ENCODE data around the gene ZNF773. TPM values are rescaled to one million over a fixed set of nuclear protein-coding genes. Genes with fewer than 3 reads are reported as not detected.

The ZNF773 gene
- total RNA-seq, 2 experiments from 2014 or later: 5.9 to 6.5 TPM

Other genes with a start within 250 kb of the ZNF773 start
- 10 to 100 TPM; 52.4 to 59.8 TPM for gene ZNF460, start 219.5 kb upstream of the ZNF773 start, total RNA-seq
- gene ZNF543, start 179.5 kb upstream of the ZNF773 start, total RNA-seq: 1 to 10 TPM; 5.8 to 6.2 TPM
- gene ZNF304, start 148.7 kb upstream of the ZNF773 start, total RNA-seq: 1 to 10 TPM; 6.2 TPM
- gene TRAPPC2B, start 136.4 kb upstream of the ZNF773 start, total RNA-seq: 1 to 10 TPM; 3.2 to 6.1 TPM
- 1 to 10 TPM; 1.5 to 1.7 TPM for gene ZNF547, start 136.4 kb upstream of the ZNF773 start, total RNA-seq
- 10 to 100 TPM; 15.1 to 20.3 TPM for gene ZNF548, start 110.1 kb upstream of the ZNF773 start, total RNA-seq
- gene ZNF17, start 88.8 kb upstream of the ZNF773 start, total RNA-seq: 1 to 10 TPM; 6.4 to 8.3 TPM
- 10 to 100 TPM; 10.6 to 17.9 TPM for gene ZNF749, start 64.6 kb upstream of the ZNF773 start, total RNA-seq
- gene VN1R1, start 42.8 kb upstream of the ZNF773 start, total RNA-seq: under 1 TPM; 0.09 to 0.16 TPM
- 1 to 10 TPM; 6.5 to 7.5 TPM for gene ZNF772, start 22.4 kb upstream of the ZNF773 start, total RNA-seq
- 1 to 10 TPM; 6.3 to 6.6 TPM for gene ZNF419, start 12.2 kb upstream of the ZNF773 start, total RNA-seq
- 1 to 10 TPM; 3.7 to 4.6 TPM for gene ZNF549, start 27.4 kb downstream of the ZNF773 start, total RNA-seq
- gene ZNF550, start 59.9 kb downstream of the ZNF773 start, total RNA-seq: 10 to 100 TPM; 11.8 to 11.9 TPM
- gene ZNF416, start 79.0 kb downstream of the ZNF773 start, total RNA-seq: 1 to 10 TPM; 3.3 to 3.7 TPM
- 1 to 10 TPM; 4.6 to 5.3 TPM for gene ZIK1, start 84.2 kb downstream of the ZNF773 start, total RNA-seq
- 1 to 10 TPM; 7.1 to 7.2 TPM for gene ZNF530, start 99.9 kb downstream of the ZNF773 start, total RNA-seq
- 1 to 10 TPM; 7.6 to 9.7 TPM for gene ZNF134, start 114.3 kb downstream of the ZNF773 start, total RNA-seq
- gene ZNF211, start 133.2 kb downstream of the ZNF773 start, total RNA-seq: 1 to 10 TPM; 8.9 to 9.5 TPM
- gene ZSCAN4, start 169.0 kb downstream of the ZNF773 start, total RNA-seq: not detected
- gene ZNF551, start 182.0 kb downstream of the ZNF773 start, total RNA-seq: 10 to 100 TPM in 1 of 2 experiments, 1 to 10 TPM in 1; 9.8 to 13.0 TPM
- 1 to 10 TPM; 4.4 to 5.0 TPM for gene ZNF154, start 209.3 kb downstream of the ZNF773 start, total RNA-seq
- 1 to 10 TPM; 7.5 to 8.8 TPM for gene ZNF671, start 227.7 kb downstream of the ZNF773 start, total RNA-seq
- gene ZNF776, start 246.9 kb downstream of the ZNF773 start, total RNA-seq: 10 to 100 TPM in 1 of 2 experiments, 1 to 10 TPM in 1; 8.9 to 14.7 TPM

Measured in activated CD4-positive, alpha-beta T cell treated with anti-CD3 and anti-CD28 coated beads for 36 hours (primary cell).